Measurements from ENCODE around the gene MYOCD. TPM values are rescaled to one million over a fixed set of nuclear protein-coding genes. Genes with fewer than 3 reads are reported as not detected.

The MYOCD gene
- total RNA-seq, 4 donors from 2014 or later, result 0.65 to 8.5 (median 0.98) TPM

DNA sequence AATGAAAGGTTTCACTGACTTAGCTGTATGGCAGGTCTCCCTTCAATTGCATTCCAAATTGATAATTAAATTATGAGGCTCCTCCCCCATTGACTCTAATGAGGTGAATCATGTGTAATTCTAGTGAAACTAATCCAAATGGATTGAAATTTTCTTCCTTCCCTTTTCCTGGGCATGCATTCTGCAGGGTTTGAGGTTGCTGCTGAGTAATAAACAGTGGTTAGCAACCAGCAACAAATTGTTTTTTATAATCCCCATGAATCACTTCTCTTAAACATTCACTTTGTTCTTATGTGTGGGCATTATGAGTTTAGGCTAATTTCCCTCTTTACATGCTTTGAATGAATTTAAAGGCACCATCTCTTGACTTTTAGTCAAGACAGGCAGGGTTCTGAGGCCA lies 43.4 kb downstream of the MYOCD start:
- TF ChIP-seq, protein P1, sequence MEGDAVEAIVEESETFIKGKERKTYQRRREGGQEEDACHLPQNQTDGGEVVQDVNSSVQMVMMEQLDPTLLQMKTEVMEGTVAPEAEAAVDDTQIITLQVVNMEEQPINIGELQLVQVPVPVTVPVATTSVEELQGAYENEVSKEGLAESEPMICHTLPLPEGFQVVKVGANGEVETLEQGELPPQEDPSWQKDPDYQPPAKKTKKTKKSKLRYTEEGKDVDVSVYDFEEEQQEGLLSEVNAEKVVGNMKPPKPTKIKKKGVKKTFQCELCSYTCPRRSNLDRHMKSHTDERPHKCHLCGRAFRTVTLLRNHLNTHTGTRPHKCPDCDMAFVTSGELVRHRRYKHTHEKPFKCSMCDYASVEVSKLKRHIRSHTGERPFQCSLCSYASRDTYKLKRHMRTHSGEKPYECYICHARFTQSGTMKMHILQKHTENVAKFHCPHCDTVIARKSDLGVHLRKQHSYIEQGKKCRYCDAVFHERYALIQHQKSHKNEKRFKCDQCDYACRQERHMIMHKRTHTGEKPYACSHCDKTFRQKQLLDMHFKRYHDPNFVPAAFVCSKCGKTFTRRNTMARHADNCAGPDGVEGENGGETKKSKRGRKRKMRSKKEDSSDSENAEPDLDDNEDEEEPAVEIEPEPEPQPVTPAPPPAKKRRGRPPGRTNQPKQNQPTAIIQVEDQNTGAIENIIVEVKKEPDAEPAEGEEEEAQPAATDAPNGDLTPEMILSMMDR (IDR thresholded peaks at IDR 0.05; ENCODE audit: low read depth), result no peak

GRCh38 chr17:12712415-12712814 lies 46.7 kb downstream of the MYOCD start:
- TF ChIP-seq, protein P1 (IDR thresholded peaks at IDR 0.05; ENCODE audit: low read depth), result no peak

DNA sequence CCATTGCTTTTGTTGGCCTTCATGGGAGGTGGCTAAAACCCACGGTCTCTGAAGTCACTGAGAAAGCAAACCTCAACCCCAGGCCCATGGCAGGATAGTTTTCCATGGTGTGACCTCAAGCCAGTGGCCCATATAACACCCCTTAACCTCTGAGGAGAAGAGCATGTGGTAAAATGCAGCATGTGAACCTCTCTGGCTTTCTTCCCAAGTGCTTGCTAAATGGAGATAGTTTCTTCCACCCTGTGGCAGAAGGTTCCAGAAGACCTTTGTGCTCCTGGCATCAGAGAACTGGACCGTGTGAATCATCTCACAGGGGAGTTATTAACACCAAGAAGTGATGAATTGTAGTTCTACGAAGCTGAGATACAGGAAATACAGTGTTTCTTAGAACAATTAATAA lies 47.3 kb downstream of the MYOCD start:
- TF ChIP-seq, protein P1 (IDR thresholded peaks at IDR 0.05; ENCODE audit: low read depth), result no peak

- TF ChIP-seq, protein P1 (IDR thresholded peaks at IDR 0.05; ENCODE audit: low read depth), result no peak
Measured at GRCh38 chr17:12719948-12720347, 54.3 kb downstream of the MYOCD start.

DNA sequence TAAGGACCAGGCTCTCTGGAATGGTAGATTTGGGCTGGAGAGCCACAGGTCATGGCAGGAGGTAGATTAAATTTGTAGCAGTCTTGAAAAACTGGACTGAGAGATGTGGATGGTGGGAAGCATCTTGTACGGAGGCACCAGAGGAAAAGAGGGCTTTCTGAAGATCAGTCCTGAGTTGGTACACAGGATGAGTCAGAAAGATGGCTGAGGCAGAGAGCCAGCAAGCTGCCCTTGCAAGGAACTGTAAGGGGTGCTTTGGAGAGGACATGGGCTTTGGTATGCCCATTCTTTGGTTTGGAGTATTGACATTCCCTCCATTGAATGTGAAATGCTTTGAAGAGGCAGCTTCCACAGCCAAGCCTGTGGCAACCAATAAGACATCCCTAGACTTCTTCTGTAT lies 55.9 kb downstream of the MYOCD start:
- TF ChIP-seq, protein P1 (IDR thresholded peaks at IDR 0.05; ENCODE audit: low read depth), result no peak

- TF ChIP-seq, protein P1 (IDR thresholded peaks at IDR 0.05; ENCODE audit: low read depth), result no peak
Measured at GRCh38 chr17:12722282-12722681, 56.6 kb downstream of the MYOCD start.

- TF ChIP-seq, protein P1 (IDR thresholded peaks at IDR 0.05; ENCODE audit: low read depth), result no peak
Measured at GRCh38 chr17:12726131-12726530, 60.4 kb downstream of the MYOCD start.
